Endometrial microvascular endothelial cells (primary cell): ENCODE data around the gene EBI3. TPM values are rescaled to one million over a fixed set of nuclear protein-coding genes. Genes with fewer than 3 reads are reported as not detected.
"Not testable (repeated sequence)": the region's sequence is repeated elsewhere in the genome, so short reads cannot be mapped to it uniquely, and the experiment has no call there.

Experiments used
- in situ Hi-C: cut with HindIII; loops from 2 replicates; pipeline ENCODE4 v1.10.0; 2017; ENCODE audit warnings: low sequenced_read_pairs, low pct_unique_long_range_greater_than_20kb; ENCODE audit errors: inconsistent ontology term
- total RNA-seq: library from RNA; depleted of rRNA; stranded (reverse); fragments of >200 nt; gene quantifications from one replicate; pipeline ENCODE4 v1.2.3, GENCODE V29; 2015; ENCODE audit errors: inconsistent ontology term

Gene EBI3
- total RNA-seq, 1 donor from 2014 or later: 1.1 TPM

GRCh38 chr19:4267101-4267900 lies 38.0 kb downstream of the EBI3 start:
- in situ Hi-C loops: no loop called here

GRCh38 chr19:4267901-4268815 lies 38.8 kb downstream of the EBI3 start:
- in situ Hi-C loops: no loop called here

GRCh38 chr19:4268816-4269430 lies 39.6 kb downstream of the EBI3 start:
- in situ Hi-C loops: no loop called here

- in situ Hi-C loops: no loop called here
Observed at GRCh38 chr19:4272894-4273293, 43.6 kb downstream of the EBI3 start.

GRCh38 chr19:4274321-4274686 lies 45.0 kb downstream of the EBI3 start:
- in situ Hi-C loops: not testable (repeated sequence)

GRCh38 chr19:4277191-4277696 lies 47.9 kb downstream of the EBI3 start:
- in situ Hi-C loops: no loop called here

GRCh38 chr19:4278010-4278409 lies 48.7 kb downstream of the EBI3 start:
- in situ Hi-C loops: no loop called here

- in situ Hi-C loops: no loop called here
Observed at GRCh38 chr19:4278419-4279266, 49.3 kb downstream of the EBI3 start, which contains the start of gene SHD. TSS of gene SHD (plus strand) at chr19:4279266. CDS start at chr19:4280064, 798 bp downstream.

GRCh38 chr19:4279267-4279529 lies 49.9 kb downstream of the EBI3 start:
- in situ Hi-C loops: no loop called here

- in situ Hi-C loops: no loop called here
Observed at GRCh38 chr19:4279530-4280422, 50.5 kb downstream of the EBI3 start.

- in situ Hi-C loops: no loop called here
Observed at GRCh38 chr19:4284176-4284958, 55.0 kb downstream of the EBI3 start.

- in situ Hi-C loops: no loop called here
Observed at GRCh38 chr19:4284974-4285373, 55.7 kb downstream of the EBI3 start.

GRCh38 chr19:4286141-4286540 lies 56.8 kb downstream of the EBI3 start:
- in situ Hi-C loops: not testable (repeated sequence)
